ENCODE data around the gene TBC1D4.

The TBC1D4 gene

GRCh38 chr13:75375329-75375728 is 106.6 kb downstream of the TBC1D4 start:
- DNase-seq: no peak

GRCh38 chr13:75373988-75374387 is 108.0 kb downstream of the TBC1D4 start:
- DNase-seq: no peak
- in situ Hi-C loops (cut with HindIII; ENCODE audit: low pct_ligation_motif_present, low pct_unique_long_range_greater_than_20kb, low sequenced_read_pairs): no loop called here

More at GRCh38 chr13:75375329-75375728, 106.6 kb downstream of the TBC1D4 start:
- in situ Hi-C loops (cut with HindIII; ENCODE audit: low pct_ligation_motif_present, low pct_unique_long_range_greater_than_20kb, low sequenced_read_pairs): no loop called here

GRCh38 chr13:75372923-75373841 is 108.8 kb downstream of the TBC1D4 start:
- no peak for DNase-seq
- in situ Hi-C loops (cut with HindIII; ENCODE audit: low pct_ligation_motif_present, low pct_unique_long_range_greater_than_20kb, low sequenced_read_pairs): no loop called here

- in situ Hi-C loops (cut with HindIII; ENCODE audit: low pct_ligation_motif_present, low pct_unique_long_range_greater_than_20kb, low sequenced_read_pairs): no loop called here
- DNase-seq: peak; percentile 63
Observed at GRCh38 chr13:75372517-75372916, 109.5 kb downstream of the TBC1D4 start.

- DNase-seq: no peak
- in situ Hi-C loops (cut with HindIII; ENCODE audit: low pct_ligation_motif_present, low pct_unique_long_range_greater_than_20kb, low sequenced_read_pairs): no loop called here
Observed at GRCh38 chr13:75371203-75371602, 110.8 kb downstream of the TBC1D4 start.

- no peak for DNase-seq
- in situ Hi-C loops (cut with HindIII; ENCODE audit: low pct_ligation_motif_present, low pct_unique_long_range_greater_than_20kb, low sequenced_read_pairs): no loop called here
Observed at GRCh38 chr13:75370774-75371173, 111.2 kb downstream of the TBC1D4 start.

GRCh38 chr13:75369981-75370380 is 112.0 kb downstream of the TBC1D4 start:
- in situ Hi-C loops (cut with HindIII; ENCODE audit: low pct_ligation_motif_present, low pct_unique_long_range_greater_than_20kb, low sequenced_read_pairs): no loop called here
- no peak for DNase-seq

- in situ Hi-C loops (cut with HindIII; ENCODE audit: low pct_ligation_motif_present, low pct_unique_long_range_greater_than_20kb, low sequenced_read_pairs): no loop called here
- no peak for DNase-seq
Observed at GRCh38 chr13:75368167-75368566, 113.8 kb downstream of the TBC1D4 start.

- DNase-seq: peak; percentile 33
- in situ Hi-C loops (cut with HindIII; ENCODE audit: low pct_ligation_motif_present, low pct_unique_long_range_greater_than_20kb, low sequenced_read_pairs): no loop called here
Observed at GRCh38 chr13:75366380-75367280, 115.3 kb downstream of the TBC1D4 start.

- DNase-seq: peak; percentile 80
- in situ Hi-C loops (cut with HindIII; ENCODE audit: low pct_ligation_motif_present, low pct_unique_long_range_greater_than_20kb, low sequenced_read_pairs): no loop called here
Observed at GRCh38 chr13:75365724-75366173, 116.2 kb downstream of the TBC1D4 start.

- in situ Hi-C loops (cut with HindIII; ENCODE audit: low pct_ligation_motif_present, low pct_unique_long_range_greater_than_20kb, low sequenced_read_pairs): no loop called here
Observed at GRCh38 chr13:75364131-75364713, 117.7 kb downstream of the TBC1D4 start.

GRCh38 chr13:75363371-75363770 is 118.6 kb downstream of the TBC1D4 start:
- in situ Hi-C loops (cut with HindIII; ENCODE audit: low pct_ligation_motif_present, low pct_unique_long_range_greater_than_20kb, low sequenced_read_pairs): no loop called here
- DNase-seq: no peak

More at GRCh38 chr13:75364131-75364713, 117.7 kb downstream of the TBC1D4 start:
- DNase-seq: no peak

GRCh38 chr13:75362026-75362425 is 119.9 kb downstream of the TBC1D4 start:
- in situ Hi-C loops (cut with HindIII; ENCODE audit: low pct_ligation_motif_present, low pct_unique_long_range_greater_than_20kb, low sequenced_read_pairs): no loop called here
- DNase-seq: no peak

- DNase-seq: peak; percentile 22
- in situ Hi-C loops (cut with HindIII; ENCODE audit: low pct_ligation_motif_present, low pct_unique_long_range_greater_than_20kb, low sequenced_read_pairs): no loop called here
Observed at GRCh38 chr13:75360170-75360569, 121.8 kb downstream of the TBC1D4 start.

GRCh38 chr13:75359266-75359665 is 122.7 kb downstream of the TBC1D4 start:
- in situ Hi-C loops (cut with HindIII; ENCODE audit: low pct_ligation_motif_present, low pct_unique_long_range_greater_than_20kb, low sequenced_read_pairs): no loop called here
- DNase-seq: peak; percentile 96

- in situ Hi-C loops (cut with HindIII; ENCODE audit: low pct_ligation_motif_present, low pct_unique_long_range_greater_than_20kb, low sequenced_read_pairs): no loop called here
- peak; percentile 83 for DNase-seq
Observed at GRCh38 chr13:75357576-75358289, 124.2 kb downstream of the TBC1D4 start.

- in situ Hi-C loops (cut with HindIII; ENCODE audit: low pct_ligation_motif_present, low pct_unique_long_range_greater_than_20kb, low sequenced_read_pairs): no loop called here
- DNase-seq: no peak
Observed at GRCh38 chr13:75356421-75356820, 125.5 kb downstream of the TBC1D4 start.

- DNase-seq: no peak
- in situ Hi-C loops (cut with HindIII; ENCODE audit: low pct_ligation_motif_present, low pct_unique_long_range_greater_than_20kb, low sequenced_read_pairs): no loop called here
Observed at GRCh38 chr13:75355609-75356008, 126.4 kb downstream of the TBC1D4 start.
